BJ (cell line): ENCODE data around the gene NNMT. TPM values are rescaled to one million over a fixed set of nuclear protein-coding genes. Genes with fewer than 3 reads are reported as not detected.

Experiments used
- CTCF ChIA-PET: fragments of 350-600 bp; formaldehyde crosslinking; extraction: SDS; loops from one replicate; lab custom pipeline; 2021; ENCODE audit warnings: antibody characterized with exemption, inconsistent platforms; lab: Yijun Ruan, JAX
- POLR2A ChIA-PET: fragments of 300-600 bp; sonication (Branson Sonifier 250); formaldehyde crosslinking; extraction: SDS; loops from one replicate; lab custom pipeline; 2021; ENCODE audit warnings: antibody characterized with exemption; lab: Charles Lee
- DNase-seq: peaks from one replicate; pipeline ENCODE4 v3.0.0-alpha.2; 2011; ENCODE audit warnings: low read depth
- H3K27me3 ChIP-seq: 2 replicates; pipeline ENCODE4 v1.6.0; 2011; ENCODE audit warnings: low read length; ENCODE audit not compliant: control insufficient read depth, insufficient read depth
- H3K36me3 ChIP-seq: 2 replicates; pipeline ENCODE4 v1.5.1; 2011; ENCODE audit warnings: low read length; ENCODE audit not compliant: control insufficient read depth, insufficient read depth
- H3K4me3 ChIP-seq: 2 replicates; pipeline ENCODE4 v1.5.1; 2011; ENCODE audit warnings: low read depth, mild to moderate bottlenecking, control low read depth, low read length
- polyA plus RNA-seq: library from polyadenylated mRNA; depleted of rRNA; stranded (reverse); fragments of >200 nt; gene quantifications from 2 replicates; pipeline ENCODE4 v1.2.3, GENCODE V29; 2011
- TF ChIP-seq, protein P1 (sequence below): IDR thresholded peaks from 2 replicates; pipeline ENCODE4 v1.5.1; 2011; ENCODE audit warnings: low read depth, mild to moderate bottlenecking, control low read depth, inconsistent platforms, low read length, moderate library complexity; ENCODE audit not compliant: insufficient read depth

Gene NNMT
- polyA plus RNA-seq, 1 experiment, result 724 TPM

- H3K36me3 ChIP-seq, result no peaks in the 10 kb centered on the region
- ChIA-PET CTCF (interaction anchor here (11.1 to 11.5 kb wide), 2 partner anchors 219 to 360 kb away, joined by 206 to 213 read pairs; no protein-coding TSS in a partner anchor), POLR2A (no interaction called here)
- H3K4me3 ChIP-seq, result no peak overlapping the region
- H3K27me3 ChIP-seq, result peaks cover 6% of the 10 kb centered on the region
- no peak for DNase-seq
- TF ChIP-seq, protein P1, sequence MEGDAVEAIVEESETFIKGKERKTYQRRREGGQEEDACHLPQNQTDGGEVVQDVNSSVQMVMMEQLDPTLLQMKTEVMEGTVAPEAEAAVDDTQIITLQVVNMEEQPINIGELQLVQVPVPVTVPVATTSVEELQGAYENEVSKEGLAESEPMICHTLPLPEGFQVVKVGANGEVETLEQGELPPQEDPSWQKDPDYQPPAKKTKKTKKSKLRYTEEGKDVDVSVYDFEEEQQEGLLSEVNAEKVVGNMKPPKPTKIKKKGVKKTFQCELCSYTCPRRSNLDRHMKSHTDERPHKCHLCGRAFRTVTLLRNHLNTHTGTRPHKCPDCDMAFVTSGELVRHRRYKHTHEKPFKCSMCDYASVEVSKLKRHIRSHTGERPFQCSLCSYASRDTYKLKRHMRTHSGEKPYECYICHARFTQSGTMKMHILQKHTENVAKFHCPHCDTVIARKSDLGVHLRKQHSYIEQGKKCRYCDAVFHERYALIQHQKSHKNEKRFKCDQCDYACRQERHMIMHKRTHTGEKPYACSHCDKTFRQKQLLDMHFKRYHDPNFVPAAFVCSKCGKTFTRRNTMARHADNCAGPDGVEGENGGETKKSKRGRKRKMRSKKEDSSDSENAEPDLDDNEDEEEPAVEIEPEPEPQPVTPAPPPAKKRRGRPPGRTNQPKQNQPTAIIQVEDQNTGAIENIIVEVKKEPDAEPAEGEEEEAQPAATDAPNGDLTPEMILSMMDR, result no peak
These were observed 39.8 kb upstream of the NNMT start for GRCh38 chr11:114256176-114256966.

- Histone ChIP-seq H3K4me3 (no peak overlapping the region), H3K36me3 (no peaks in the 10 kb centered on the region), H3K27me3 (peaks cover 9% of the 10 kb centered on the region)
- POLR2A ChIA-PET, result no interaction called here
- TF ChIP-seq, protein P1, result no peak
- DNase-seq, result no peak
- CTCF ChIA-PET, result interaction anchor here (11.1 to 11.5 kb wide), 2 partner anchors 220 to 361 kb away, joined by 206 to 213 read pairs; no protein-coding TSS in a partner anchor
These were observed 39.3 kb upstream of the NNMT start for GRCh38 chr11:114256967-114257286.

DNA sequence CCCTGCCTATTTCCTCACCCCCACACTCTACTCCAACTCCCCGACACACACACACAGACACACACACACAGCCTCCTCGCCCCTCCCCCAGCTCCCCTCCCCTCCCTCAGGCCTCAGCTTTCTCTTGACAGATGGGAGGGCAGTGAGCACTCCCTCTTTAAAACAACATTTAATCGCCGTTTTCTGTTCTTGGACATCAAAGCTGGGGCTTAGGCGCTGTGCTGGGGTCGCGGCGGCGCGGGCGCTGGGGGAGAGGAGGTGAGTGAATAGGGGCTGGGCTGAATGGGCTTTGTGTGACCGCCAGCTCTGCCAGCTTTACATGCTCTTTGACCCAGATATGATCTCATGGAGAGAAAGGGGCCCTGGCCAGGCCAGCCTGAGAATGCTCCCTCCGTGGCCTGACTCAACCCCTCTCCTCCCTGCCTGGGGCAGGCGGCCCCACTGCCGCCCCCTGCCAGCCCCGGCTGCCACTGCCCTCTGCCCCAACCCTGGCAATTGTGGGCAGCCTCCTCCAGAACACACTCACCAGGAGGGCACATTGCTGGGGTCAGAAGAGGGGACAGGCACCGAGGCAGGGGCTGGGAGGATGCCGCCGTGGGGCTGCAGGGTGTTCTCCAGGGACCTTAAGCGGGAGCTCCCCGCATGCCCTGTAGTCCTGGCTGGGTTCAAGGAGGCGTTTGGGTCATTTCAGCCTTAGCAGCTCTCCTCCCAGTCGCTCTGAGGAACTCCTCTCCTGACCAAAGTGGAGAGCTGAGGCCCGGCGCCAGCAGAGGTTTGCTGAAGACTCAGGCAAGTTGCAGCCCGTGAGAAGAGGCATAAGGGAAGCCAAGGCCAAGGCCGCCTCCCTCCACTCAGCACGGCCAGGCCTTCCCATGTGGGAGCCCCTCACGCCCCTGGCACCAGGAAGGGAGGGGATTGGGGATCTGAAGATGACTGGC, 38.3 kb upstream of the NNMT start:
- no peak for DNase-seq

DNA sequence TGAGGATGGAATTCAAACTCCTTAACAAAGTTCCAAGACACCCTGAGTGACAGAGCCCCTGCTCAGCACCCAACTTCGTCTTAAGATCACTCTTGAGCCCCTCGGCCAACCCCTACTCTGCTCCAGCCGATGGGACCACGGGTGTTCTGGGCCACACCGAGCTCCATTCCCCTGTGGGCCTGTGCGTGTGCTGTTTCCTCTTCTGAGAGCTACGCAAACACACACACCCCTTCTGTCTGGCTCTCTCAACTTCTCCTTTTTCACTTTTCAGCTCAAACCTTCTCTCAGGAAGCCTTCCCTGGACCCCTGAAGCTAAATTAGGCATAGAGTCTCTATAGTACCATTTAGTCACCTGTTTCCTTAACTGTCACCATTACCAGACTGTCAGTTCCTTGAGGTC, 37.5 kb upstream of the NNMT start:
- H3K36me3 ChIP-seq, result no peaks in the 10 kb centered on the region
- TF ChIP-seq, protein P1, result no peak
- POLR2A ChIA-PET, result no interaction called here

More for the DNA sequence above, 38.3 kb upstream of the NNMT start:
- Histone ChIP-seq H3K27me3 (peaks cover 9% of the 10 kb centered on the region), H3K36me3 (no peaks in the 10 kb centered on the region), H3K4me3 (no peak overlapping the region)
- CTCF ChIA-PET, result interaction anchor here (0.8 to 11.5 kb wide), 7 partner anchors 8 to 362 kb away, joined by 3 to 213 read pairs (median 56); no protein-coding TSS in a partner anchor
- TF ChIP-seq, protein P1, result peak; percentile 3; the same call in 1 of the 2 replicates
- POLR2A ChIA-PET, result no interaction called here

More for the DNA sequence above, 37.5 kb upstream of the NNMT start:
- DNase-seq, result no peak
- CTCF ChIA-PET, result interaction anchor here (0.8 to 11.5 kb wide), 8 partner anchors 9 to 363 kb away, joined by 3 to 213 read pairs (median 45); no protein-coding TSS in a partner anchor
- Histone ChIP-seq H3K4me3 (no peak overlapping the region), H3K27me3 (peaks cover 9% of the 10 kb centered on the region)
